Stimulated activated naive B cell treated with anti-CD40 and anti-IgM and Interleukin-4, amounts not matched to agents 10 μg/mL and 1 μg/mL and 100 μg/mL, for 72 hours (primary cell): Measurements from ENCODE around the gene FAM170B.

Experiments
- ATAC-seq, 2 donors: fragments of 150-1000 bp; cut with Tn5 transposase; replicated peaks; 2 replicates each; pipeline ENCODE4 v1.10.0; 2021; ENCODE audit warnings: moderate library complexity in 1 of 2
- DNase-seq: peaks from one replicate; pipeline ENCODE4 v3.0.0; 2021
- H3K27ac Mint-ChIP-seq: one replicate; pipeline ENCODE4 v1.8.0; 2022; ENCODE audit warnings: mild to moderate bottlenecking, mixed read lengths
- H3K27me3 Mint-ChIP-seq, 2 donors: one replicate each; pipeline ENCODE4 v1.8.0; 2022; ENCODE audit warnings: mixed read lengths in 2 of 2
- H3K36me3 Mint-ChIP-seq, 2 donors: one replicate each; pipeline ENCODE4 v1.8.0; 2022; ENCODE audit warnings: mixed read lengths in 2 of 2, mild to moderate bottlenecking in 1 of 2
- H3K4me1 Mint-ChIP-seq, 2 donors: one replicate each; pipeline ENCODE4 v1.8.0; 2022; ENCODE audit warnings: mixed read lengths in 2 of 2, mild to moderate bottlenecking in 1 of 2
- H3K4me3 Mint-ChIP-seq, 2 donors: one replicate each; pipeline ENCODE4 v1.8.0; 2022; ENCODE audit warnings: mild to moderate bottlenecking in 2 of 2, mixed read lengths in 2 of 2, moderate library complexity in 1 of 2
- H3K9me3 Mint-ChIP-seq, 2 donors: one replicate each; pipeline ENCODE4 v1.8.0; 2022; ENCODE audit warnings: mixed read lengths in 2 of 2, mild to moderate bottlenecking in 1 of 2

FAM170B gene

DNA sequence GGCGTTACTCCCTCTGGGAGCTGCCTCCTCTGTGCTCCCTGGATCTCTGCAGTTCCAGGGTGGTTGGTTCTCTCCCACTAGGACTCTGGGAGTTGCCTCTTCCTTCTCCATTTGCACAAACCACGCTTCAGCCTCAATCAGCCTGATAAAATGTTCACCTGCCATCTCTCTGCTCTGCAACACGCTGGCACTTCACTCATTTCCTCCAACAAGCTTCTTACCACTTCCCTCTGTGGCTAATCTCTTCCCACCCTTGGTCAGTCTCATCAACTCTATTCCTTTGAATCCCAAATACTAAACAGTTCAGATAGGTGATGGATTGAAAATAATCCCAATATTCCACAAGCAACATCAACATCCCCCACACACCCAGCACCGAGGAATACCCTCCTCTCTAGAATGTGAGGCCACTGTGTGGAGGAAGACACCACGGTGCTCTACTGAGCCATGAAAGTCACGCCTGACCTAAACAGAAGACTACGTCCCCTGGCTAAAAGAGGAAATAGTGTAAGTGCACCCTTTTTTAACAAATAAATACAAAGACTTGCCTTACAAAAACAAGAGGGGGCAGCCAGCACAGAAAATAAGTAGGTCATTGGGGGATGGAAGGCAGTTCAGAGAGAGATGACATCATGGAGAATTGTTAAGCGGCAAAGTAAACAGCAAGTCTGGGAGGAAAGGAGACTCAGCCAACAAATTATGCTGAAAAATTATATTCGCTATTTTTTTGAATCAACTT lies 1.9 kb upstream of the FAM170B start:
- H3K4me1 Mint-ChIP-seq: peaks cover 24 to 33% of the 10 kb centered on the region in 2 donors
- H3K27me3 Mint-ChIP-seq: no peaks in the 10 kb centered on the region
- H3K9me3 Mint-ChIP-seq: peaks cover 0 to 10% of the 10 kb centered on the region in 2 donors
- peak; percentile 94 to 95 for ATAC-seq
- peak; percentile 26 for DNase-seq
- H3K27ac Mint-ChIP-seq: peak overlapping the region; percentile 57
- peaks cover 0 to 2% of the 10 kb centered on the region in 2 donors for H3K36me3 Mint-ChIP-seq
- peak overlapping the region; percentile 8 to 45 for H3K4me3 Mint-ChIP-seq

DNA sequence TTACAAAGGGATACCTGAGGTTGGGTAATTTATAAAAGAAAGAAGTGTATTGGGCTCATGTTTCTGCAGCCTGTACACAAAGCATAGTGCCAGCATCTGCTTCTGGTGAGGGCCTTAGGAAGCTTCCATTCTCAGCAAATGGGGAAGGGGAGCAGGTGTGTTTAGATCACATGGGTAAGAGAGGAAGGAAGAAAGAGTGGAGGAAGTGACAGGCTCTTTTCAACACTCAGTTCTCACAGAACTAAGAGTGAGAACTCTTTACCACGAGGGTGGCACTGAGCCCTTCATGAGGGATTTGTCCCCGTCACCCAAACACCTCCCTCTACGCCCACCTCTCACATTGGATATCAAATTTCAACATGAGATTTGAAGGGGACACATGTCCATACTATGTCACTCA lies 506 bp upstream of the FAM170B start:
- Mint-ChIP-seq H3K9me3 (peaks cover 0 to 10% of the 10 kb centered on the region in 2 donors), H3K27me3 (peaks cover 6 to 7% of the 10 kb centered on the region in 2 donors), H3K27ac (no peak overlapping the region), H3K36me3 (peaks cover 0 to 4% of the 10 kb centered on the region in 2 donors), H3K4me1 (peaks cover 28 to 35% of the 10 kb centered on the region in 2 donors), H3K4me3 (no peak overlapping the region)
- ATAC-seq (no peak), DNase-seq (no peak)

DNA sequence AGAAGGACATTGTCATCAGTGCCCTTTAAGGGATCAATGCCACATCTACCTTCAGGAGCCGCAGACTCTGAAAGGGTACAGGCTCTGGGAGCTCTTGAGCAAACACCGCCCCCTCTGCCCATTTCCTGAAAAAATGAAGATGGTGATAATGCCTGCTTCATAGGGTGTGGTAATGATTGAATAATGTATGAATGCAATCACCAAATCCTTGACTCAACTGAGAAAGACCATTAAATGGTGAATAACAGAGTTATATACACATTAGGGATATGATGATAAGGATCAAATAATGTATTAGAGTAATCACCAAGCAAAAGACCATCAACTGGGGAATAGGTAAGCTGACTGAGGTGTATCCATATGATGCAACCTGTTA lies 1.5 kb downstream of the FAM170B start:
- DNase-seq: no peak

DNA sequence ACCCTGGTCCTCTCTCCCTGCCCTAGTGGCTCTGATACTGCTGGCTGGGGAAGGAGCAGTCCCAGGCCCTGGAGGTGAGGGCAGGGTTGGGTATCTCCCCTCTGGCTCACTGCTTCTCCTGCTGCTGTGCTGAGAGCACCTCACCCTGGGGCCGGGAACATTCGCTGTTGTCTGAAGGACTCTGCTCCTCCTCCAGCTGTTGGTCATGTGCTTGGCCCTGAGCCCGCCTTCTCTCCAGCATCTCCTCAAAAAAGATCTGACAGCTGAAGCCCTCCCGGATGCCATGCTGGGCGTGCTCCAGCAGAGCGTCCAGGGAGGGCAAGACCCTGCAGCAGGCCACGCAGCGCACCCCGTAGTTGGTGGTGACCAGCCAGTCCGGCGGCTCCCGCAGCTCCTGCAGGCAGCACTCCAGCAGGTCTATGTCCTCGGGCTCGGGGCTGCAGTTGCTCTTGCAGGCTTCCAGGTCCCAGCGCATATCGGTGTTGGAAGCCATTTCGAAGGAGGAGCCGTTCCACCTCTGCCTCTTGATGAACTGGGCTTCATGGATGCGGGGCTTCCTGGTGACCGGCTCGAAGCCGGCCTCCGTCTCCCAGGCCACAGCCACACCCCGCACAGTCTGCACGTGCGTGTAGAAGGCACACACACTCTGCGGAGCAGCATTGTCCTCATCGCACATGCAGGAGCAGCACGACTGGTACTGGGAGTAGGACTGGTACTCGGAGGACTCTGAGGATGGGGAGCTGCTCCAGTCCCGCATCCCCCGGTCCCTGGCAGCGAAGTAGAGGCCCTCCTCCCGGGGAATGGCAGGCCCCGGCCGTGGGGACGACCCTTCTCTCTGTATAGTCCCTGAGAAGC lies 2.1 kb downstream of the FAM170B start:
- Mint-ChIP-seq H3K4me3 (no peak overlapping the region), H3K9me3 (peaks cover 0 to 10% of the 10 kb centered on the region in 2 donors), H3K36me3 (peaks cover 0 to 2% of the 10 kb centered on the region in 2 donors), H3K27me3 (peaks cover 20 to 23% of the 10 kb centered on the region in 2 donors), H3K4me1 (peaks cover 25 to 34% of the 10 kb centered on the region in 2 donors), H3K27ac (no peak overlapping the region)
- no peak for ATAC-seq
- DNase-seq: no peak

More for the DNA sequence above, 1.5 kb downstream of the FAM170B start:
- Mint-ChIP-seq H3K4me3 (no peak overlapping the region), H3K27me3 (peaks cover 20 to 23% of the 10 kb centered on the region in 2 donors), H3K36me3 (peaks cover 0 to 4% of the 10 kb centered on the region in 2 donors), H3K27ac (no peak overlapping the region), H3K9me3 (peaks cover 0 to 10% of the 10 kb centered on the region in 2 donors), H3K4me1 (peaks cover 29 to 38% of the 10 kb centered on the region in 2 donors)
- no peak for ATAC-seq

DNA sequence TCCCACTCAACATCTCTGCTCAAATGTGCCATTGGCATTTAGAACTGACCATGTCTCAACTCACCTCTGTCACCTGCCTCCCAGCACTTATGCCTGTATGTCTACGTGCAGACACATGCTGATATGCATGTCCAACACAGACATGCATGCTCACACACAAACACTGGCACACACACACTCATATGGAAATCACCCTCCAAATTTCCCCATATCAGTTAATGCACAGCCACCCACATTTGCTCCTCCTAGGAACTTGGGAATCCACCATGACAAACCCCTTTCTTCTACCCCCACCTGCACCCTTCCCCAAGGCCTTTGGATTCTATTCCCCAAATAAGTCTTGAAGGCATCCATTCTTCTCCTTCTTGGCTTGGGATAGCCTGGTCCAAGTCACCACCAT lies 4.4 kb downstream of the FAM170B start:
- H3K36me3 Mint-ChIP-seq: peaks cover 0 to 2% of the 10 kb centered on the region in 2 donors
- H3K27me3 Mint-ChIP-seq: peaks cover 20 to 23% of the 10 kb centered on the region in 2 donors
- ATAC-seq (no peak), DNase-seq (no peak)
- no peak overlapping the region for H3K4me3 Mint-ChIP-seq
- no peaks in the 10 kb centered on the region for H3K9me3 Mint-ChIP-seq
- no peak overlapping the region for H3K27ac Mint-ChIP-seq
- peaks cover 9 to 15% of the 10 kb centered on the region in 2 donors for H3K4me1 Mint-ChIP-seq

DNA sequence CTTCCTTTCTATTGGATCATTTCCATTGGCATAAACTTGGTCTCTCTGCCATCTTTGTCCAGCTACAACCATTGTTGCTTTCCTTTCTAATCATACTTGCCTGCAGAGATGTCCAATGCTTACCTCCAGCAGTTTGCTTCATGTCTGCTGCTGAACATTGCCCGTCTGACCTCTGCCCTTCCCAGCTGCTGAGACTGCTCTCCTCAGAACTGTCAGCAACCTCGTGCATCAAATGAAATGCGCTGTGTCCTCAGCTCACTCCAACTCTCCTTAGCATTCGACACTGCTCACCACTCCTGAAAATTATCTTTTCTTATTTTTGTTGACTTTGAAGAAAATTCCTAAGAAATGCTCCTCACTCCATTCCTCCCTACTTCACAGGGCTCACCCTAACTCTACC lies 5.0 kb downstream of the FAM170B start:
- DNase-seq (no peak), ATAC-seq (no peak)
- no peak overlapping the region for H3K27ac Mint-ChIP-seq
- H3K36me3 Mint-ChIP-seq: peaks cover 0 to 2% of the 10 kb centered on the region in 2 donors
- H3K4me3 Mint-ChIP-seq: no peak overlapping the region
- no peaks in the 10 kb centered on the region for H3K9me3 Mint-ChIP-seq
- peaks cover 20 to 23% of the 10 kb centered on the region in 2 donors for H3K27me3 Mint-ChIP-seq
- peaks cover 5 to 9% of the 10 kb centered on the region in 2 donors for H3K4me1 Mint-ChIP-seq

DNA sequence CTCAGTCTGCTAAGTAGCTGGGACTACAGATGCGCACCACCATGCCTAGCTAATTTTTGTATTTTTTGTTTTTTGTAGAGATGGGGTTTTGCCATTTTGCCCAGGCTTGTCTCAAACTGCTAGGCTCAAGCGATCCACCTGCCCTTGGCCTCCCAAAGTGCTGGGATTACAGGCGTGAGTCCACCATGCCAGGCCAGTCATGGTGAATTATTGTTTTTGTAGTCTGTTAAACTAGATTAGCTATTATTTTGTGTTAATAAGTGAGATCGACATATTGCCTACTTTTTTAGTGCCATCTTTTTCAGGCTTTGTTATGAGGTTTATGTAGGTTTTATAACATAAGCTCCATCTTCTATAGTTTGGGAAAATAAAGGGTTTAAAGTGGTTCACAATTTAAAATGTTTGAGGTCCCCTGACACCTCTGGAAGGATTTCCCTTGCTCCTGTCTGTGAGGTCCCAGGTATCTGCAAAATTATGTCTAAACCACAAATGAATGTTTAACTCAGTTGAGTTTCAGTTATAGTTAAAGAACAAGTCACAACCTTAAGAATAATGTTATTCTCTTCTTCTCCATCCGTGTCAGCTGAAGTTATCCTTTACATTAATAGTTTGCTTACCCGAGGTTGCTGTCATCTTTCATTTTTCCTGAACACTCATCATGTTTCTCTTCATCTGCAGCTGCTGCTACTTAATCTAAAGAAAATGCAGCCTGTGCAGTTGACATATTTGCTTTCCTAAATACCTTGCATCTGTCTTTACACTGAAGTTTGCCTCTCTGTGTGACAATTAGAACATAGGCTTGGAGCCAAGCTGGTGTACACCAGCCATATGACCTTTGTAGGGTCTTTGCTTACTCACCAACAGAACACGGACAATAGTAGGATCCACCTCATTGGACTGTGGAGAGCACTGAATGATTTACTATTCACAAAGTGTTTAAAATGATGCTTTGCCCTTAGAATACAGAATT lies 9.6 kb downstream of the FAM170B start:
- Mint-ChIP-seq H3K4me1 (peaks cover under 1 to 4% of the 10 kb centered on the region in 2 donors), H3K36me3 (no peaks in the 10 kb centered on the region), H3K9me3 (peaks cover 0 to 2% of the 10 kb centered on the region in 2 donors), H3K4me3 (no peak overlapping the region), H3K27me3 (peaks cover 14 to 22% of the 10 kb centered on the region in 2 donors), H3K27ac (no peak overlapping the region)
- DNase-seq (no peak), ATAC-seq (no peak)

DNA sequence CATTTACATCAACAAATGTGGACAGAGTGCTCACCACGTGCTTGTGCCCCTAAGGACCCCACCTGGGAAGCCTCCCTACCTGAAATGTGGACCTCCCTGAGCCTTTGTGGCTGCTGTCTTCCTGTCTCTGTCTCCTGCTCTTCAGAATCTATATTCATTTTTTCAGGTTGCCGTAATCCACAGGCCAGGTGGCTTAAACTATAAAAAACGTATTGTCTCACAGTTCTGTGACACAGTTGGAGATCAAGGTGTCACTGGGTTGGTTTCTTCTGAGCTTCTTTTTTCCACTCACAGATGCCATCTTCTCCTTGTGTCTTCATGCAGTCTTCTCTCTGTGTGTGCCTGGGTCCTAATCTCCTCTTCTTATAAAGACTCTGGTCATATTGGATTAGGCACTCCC lies 12.9 kb downstream of the FAM170B start:
- DNase-seq (no peak), ATAC-seq (no peak)
- H3K36me3 Mint-ChIP-seq: peaks cover 0 to 2% of the 10 kb centered on the region in 2 donors
- H3K9me3 Mint-ChIP-seq: peaks cover 0 to 2% of the 10 kb centered on the region in 2 donors
- H3K27ac Mint-ChIP-seq: no peak overlapping the region
- no peaks in the 10 kb centered on the region for H3K4me1 Mint-ChIP-seq
- H3K4me3 Mint-ChIP-seq: no peak overlapping the region
- H3K27me3 Mint-ChIP-seq: peaks cover 6 to 13% of the 10 kb centered on the region in 2 donors

DNA sequence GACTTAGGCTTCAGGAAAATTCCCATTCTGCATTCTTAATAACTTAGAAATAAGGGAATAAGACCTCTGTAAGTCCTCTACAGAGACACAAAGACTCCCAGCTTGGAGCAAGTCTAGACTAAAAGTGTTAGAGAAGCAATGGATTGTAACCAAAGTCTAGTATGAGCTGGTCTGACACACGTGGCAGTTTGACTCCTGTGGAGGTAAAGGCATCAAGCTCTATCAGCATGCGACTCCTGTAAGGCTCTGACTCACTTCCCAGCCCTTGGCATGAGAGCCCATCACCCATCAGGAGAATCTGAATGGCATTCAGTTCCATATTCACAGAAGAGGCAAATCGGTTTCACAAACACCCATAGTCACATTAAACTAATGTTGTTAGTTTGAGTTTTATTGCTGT lies 14.1 kb downstream of the FAM170B start:
- Mint-ChIP-seq H3K4me3 (no peak overlapping the region), H3K36me3 (peaks cover 0 to 2% of the 10 kb centered on the region in 2 donors), H3K27me3 (peaks cover 7 to 20% of the 10 kb centered on the region in 2 donors), H3K4me1 (no peaks in the 10 kb centered on the region), H3K9me3 (peaks cover 0 to 2% of the 10 kb centered on the region in 2 donors), H3K27ac (no peak overlapping the region)
- no peak for DNase-seq
- ATAC-seq: no peak

DNA sequence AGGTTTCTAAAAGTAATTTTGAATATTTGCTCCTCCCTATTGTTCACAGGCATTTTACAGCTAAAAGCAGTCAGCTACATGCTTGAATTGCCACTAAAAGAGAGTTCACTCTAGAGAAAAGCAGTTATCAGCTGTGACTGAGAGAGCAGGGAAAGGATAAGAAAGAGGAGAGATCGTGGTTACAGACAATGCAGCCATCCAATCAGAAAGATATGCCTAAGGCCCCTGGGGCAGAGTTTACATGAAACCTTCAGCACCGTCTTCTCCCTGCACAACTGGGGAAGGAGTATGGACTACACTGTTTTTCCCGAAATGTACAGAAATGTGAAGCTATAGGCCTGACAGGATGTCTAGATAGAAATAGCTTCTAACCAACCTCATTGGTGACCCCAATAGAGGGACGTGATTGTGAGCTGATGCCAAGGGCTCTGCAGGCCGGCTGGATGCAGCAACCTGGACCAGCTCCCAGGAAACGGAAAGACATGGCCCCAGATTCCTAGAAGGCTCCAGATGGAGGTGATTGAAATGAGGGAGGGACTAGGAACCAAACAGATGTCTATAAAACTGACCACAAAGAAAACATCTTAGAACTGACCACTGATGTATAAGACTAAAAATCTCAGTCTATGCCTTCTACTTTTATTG lies 15.3 kb downstream of the FAM170B start:
- Mint-ChIP-seq H3K36me3 (peaks cover 0 to 2% of the 10 kb centered on the region in 2 donors), H3K9me3 (peaks cover 0 to 2% of the 10 kb centered on the region in 2 donors), H3K4me3 (no peak overlapping the region), H3K27me3 (peaks cover 7 to 29% of the 10 kb centered on the region in 2 donors), H3K27ac (no peak overlapping the region), H3K4me1 (no peaks in the 10 kb centered on the region)
- ATAC-seq (no peak), DNase-seq (no peak)

DNA sequence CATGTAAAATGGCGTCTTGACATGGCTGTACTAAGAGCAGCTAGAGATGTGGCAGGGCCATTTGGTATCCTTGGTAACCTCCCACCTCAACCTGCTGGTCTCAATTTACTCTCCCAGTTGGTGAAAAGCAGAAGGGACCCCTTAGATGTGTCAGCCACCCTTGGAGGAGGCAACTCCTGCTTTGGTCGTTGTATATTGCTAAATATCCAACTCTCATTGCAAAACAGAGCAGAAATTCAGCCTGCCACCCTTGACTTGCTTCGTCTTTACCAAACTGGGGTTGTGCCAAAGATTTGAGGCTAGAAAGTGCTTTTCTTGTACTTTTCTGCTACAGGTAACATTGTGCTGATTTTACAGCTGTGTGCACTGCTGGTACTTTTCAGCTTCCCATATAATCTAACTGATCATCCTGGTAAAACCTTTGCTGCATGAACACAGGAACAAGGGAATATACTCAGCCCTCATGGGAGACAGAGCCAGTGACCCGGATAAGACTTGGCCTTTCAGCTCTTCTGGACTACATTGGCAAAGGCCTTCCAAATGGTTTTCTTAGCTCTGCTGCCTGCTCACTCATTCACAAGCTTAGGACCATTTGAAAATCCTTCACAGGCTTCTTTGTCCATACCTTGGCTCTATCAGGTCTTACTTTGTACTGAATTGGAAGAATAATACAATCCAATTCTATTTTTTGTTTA lies 16.3 kb downstream of the FAM170B start:
- Mint-ChIP-seq H3K4me1 (no peaks in the 10 kb centered on the region), H3K9me3 (peaks cover 0 to 2% of the 10 kb centered on the region in 2 donors), H3K36me3 (peaks cover 0 to 2% of the 10 kb centered on the region in 2 donors), H3K27ac (no peak overlapping the region), H3K4me3 (no peak overlapping the region), H3K27me3 (peaks cover 7 to 30% of the 10 kb centered on the region in 2 donors)
- ATAC-seq: no peak
- DNase-seq: no peak

DNA sequence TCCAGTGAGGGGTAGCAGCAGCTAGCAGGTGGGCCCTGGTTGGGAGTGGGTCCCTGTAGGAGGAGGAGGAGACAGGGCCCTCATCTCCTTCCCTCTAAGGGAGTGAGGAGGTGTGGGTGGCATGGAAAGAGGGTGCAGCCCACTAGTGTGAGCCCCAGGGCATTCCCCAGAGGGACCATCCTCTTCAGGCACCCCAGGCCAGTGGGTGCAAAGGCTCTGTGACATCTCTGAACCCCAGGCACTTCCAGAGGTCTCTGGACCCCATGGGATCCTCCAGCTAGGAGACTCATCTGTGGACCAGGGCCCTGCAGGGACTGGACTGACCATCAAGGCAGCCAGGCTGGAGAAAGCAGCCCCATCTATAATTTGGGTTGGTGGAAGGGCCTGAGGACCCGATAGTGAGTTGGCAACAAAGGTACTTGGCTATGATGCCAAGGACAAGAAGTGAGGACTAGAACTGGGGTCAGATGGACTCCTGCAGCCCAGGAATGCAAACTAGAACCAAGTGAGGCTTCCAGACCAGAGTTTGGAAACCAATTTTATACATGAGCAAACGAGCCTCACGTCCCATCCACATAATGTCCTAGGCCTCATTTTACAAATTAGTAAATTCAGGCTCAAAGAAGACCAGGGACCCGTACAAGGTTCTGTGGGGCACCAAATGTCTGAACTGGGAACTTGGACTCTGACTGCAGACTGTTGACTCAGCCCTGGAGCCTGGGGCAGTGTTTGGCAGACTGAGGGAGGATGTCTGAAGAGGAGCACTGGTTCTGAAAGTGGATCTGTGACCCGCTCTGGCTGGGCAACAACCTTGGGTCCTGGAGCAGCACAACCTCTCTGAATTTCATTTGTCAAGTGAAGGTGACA lies 17.1 kb downstream of the FAM170B start:
- peaks cover 0 to 1% of the 10 kb centered on the region in 2 donors for H3K9me3 Mint-ChIP-seq
- no peak for DNase-seq
- no peak overlapping the region for H3K4me3 Mint-ChIP-seq
- no peaks in the 10 kb centered on the region for H3K4me1 Mint-ChIP-seq
- ATAC-seq: no peak
- H3K36me3 Mint-ChIP-seq: peaks cover 0 to 2% of the 10 kb centered on the region in 2 donors
- no peak overlapping the region for H3K27ac Mint-ChIP-seq
- H3K27me3 Mint-ChIP-seq: peaks cover 7 to 27% of the 10 kb centered on the region in 2 donors
